HCEC 1CT (cell line): ENCODE data around the gene LSM11.

Experiments used
- DNase-seq: peaks from one replicate; pipeline ENCODE4 v3.0.0-alpha.2; 2017

LSM11 gene

GRCh38 chr5:157778121-157778805 is 34.8 kb downstream of the LSM11 start:
- peak; percentile 9 for DNase-seq

GRCh38 chr5:157779221-157779620 is 35.7 kb downstream of the LSM11 start:
- DNase-seq, result no peak

GRCh38 chr5:157785801-157786200 is 42.3 kb downstream of the LSM11 start:
- DNase-seq, result no peak

GRCh38 chr5:157793301-157793700 is 49.8 kb downstream of the LSM11 start:
- no peak for DNase-seq

GRCh38 chr5:157799578-157799977 is 56.1 kb downstream of the LSM11 start:
- DNase-seq, result no peak

GRCh38 chr5:157800137-157800536 is 56.6 kb downstream of the LSM11 start:
- no peak for DNase-seq

GRCh38 chr5:157802736-157803135 is 59.2 kb downstream of the LSM11 start:
- no peak for DNase-seq

GRCh38 chr5:157808043-157808442 is 64.5 kb downstream of the LSM11 start:
- DNase-seq, result no peak
